Activated CD4-positive, alpha-beta T cell treated with anti-CD3 and anti-CD28 coated beads, Interleukin-2, Interleukin-4, amounts not matched to agents 100 ng/mL and 50 ng/mL, durations not matched to agents 16 hours and 8 hours (primary cell): ENCODE data around the gene PRODH2.

ENCODE experiments used
- DNase-seq: peaks from one replicate; pipeline ENCODE4 v3.0.0-alpha.2; 2020; ENCODE audit warnings: low spot score

Gene PRODH2, protein sequence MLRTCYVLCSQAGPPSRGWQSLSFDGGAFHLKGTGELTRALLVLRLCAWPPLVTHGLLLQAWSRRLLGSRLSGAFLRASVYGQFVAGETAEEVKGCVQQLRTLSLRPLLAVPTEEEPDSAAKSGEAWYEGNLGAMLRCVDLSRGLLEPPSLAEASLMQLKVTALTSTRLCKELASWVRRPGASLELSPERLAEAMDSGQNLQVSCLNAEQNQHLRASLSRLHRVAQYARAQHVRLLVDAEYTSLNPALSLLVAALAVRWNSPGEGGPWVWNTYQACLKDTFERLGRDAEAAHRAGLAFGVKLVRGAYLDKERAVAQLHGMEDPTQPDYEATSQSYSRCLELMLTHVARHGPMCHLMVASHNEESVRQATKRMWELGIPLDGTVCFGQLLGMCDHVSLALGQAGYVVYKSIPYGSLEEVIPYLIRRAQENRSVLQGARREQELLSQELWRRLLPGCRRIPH

DNA sequence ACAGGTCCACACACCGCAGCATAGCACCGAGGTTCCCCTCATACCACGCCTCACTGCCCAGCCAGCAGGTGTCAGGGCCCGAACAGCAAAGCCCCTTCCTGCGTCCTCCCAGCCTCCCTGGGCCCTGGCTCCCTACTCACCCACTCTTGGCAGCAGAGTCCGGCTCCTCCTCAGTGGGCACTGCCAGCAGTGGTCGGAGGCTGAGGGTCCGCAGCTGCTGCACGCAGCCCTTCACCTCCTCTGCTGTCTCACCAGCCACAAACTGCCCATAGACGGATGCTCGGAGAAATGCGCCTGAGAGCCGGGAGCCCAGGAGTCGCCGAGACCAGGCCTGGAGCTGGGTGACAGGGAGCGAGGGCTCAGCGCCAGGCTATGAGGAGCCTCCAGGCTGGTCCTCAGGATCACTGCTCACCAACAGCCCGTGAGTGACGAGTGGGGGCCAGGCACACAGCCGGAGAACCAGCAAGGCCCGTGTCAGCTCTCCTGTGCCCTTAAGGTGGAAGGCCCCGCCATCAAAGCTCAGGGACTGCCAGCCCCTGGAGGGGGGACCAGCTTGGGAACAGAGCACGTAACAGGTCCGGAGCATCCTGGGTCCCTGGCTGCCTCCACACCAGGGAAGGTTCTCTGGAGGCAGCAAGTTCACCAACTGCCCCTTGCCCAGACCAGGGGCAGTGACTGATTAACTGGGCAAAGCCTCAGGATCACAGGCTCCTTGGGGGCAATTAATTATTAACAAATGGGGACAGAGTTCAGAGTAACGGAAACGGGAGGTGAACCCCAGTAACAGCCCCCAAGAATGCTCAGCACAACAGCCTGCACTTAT is at the start of gene PRODH2:
Gene PRODH2 (minus strand): TSS at position 626 of the 823 bp plus-strand sequence. CDS start 40 bp downstream, at position 586.
- no peak for DNase-seq

DNA sequence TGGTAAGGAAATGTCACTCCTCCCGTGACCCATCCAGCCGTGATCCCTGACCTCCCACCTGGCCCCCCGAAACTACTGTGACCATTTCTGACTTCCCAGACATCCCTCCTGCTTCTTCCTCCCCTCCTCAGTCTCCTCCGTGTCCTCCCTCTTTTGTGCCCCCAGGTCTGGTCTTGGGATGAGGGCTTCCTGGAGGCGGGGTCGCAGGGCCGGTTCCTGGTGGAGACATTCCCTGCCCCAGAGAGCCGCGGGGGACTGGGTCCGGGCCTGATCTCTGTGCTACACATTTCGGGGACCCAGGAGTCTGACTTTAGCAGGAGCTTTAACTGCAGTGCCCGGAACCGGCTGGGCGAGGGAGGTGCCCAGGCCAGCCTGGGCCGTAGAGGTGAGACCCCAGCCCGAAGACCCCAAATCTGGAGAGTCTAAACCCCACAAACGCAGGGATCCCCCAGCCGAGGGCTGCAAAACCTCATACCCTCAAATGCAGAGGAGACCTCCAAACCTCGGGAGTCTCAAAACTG is 49.1 kb upstream of the PRODH2 start:
- no peak for DNase-seq

DNA sequence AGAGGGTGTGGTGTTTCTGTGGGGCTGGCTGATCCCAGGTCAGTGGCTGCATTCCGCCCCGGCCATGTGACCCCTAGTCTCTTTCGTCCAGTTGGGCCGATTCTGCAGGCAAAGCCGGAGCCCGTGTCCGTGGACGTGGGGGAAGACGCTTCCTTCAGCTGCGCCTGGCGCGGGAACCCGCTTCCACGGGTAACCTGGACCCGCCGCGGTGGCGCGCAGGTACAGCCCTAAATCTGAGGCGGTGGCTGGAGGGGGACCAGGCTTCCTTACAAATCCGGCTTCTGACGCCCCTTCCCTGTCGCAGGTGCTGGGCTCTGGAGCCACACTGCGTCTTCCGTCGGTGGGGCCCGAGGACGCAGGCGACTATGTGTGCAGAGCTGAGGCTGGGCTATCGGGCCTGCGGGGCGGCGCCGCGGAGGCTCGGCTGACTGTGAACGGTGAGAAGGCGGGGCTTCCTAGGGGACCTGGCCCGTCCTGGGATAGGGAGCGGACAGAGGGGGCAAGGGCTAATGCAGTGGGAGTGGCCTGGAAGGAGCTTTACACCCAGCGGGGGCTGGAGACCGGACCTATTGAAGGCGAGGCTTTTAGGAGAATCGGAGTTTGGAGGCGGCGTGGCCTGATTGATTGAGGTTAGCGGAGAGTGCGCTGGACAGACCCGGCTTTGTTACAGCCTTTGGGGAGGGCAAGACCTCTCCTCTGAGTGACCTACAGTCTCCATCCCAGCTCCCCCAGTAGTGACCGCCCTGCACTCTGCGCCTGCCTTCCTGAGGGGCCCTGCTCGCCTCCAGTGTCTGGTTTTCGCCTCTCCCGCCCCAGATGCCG is 48.4 kb upstream of the PRODH2 start:
- no peak for DNase-seq

DNA sequence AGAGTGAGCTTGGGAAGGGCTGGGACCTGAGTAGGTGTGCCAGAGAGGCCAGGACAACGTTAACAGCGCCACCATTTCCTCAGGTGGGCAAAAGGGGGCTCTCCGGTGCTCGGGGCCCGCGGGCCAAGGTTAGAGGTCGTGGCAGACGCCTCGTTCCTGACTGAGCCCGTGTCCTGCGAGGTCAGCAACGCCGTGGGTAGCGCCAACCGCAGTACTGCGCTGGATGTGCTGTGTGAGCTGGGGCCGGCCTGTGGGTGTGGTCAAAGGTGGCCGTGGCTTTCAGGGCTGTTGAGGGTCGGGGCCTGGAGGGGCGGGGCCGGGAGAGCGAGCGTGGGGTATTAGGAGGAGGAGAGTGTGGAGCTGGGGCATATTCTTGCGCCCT is 47.8 kb upstream of the PRODH2 start:
- no peak for DNase-seq

DNA sequence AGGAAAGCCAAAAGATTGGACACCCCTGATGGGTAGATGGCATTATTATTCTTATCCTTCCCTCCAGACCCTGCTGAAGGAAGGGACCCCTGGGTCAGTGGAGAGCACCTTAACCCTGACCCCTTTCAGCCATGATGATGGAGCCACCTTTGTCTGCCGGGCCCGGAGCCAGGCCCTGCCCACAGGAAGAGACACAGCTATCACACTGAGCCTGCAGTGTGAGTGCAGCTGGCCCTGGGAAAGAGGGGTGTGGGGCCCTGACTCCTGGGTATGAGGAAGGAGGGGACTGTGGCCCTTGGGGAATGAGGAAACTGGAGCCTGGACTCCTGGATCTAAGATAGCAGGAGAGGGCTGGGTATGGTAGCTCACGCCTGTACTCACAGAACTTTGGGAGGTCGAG is 46.8 kb upstream of the PRODH2 start:
- DNase-seq, result no peak

DNA sequence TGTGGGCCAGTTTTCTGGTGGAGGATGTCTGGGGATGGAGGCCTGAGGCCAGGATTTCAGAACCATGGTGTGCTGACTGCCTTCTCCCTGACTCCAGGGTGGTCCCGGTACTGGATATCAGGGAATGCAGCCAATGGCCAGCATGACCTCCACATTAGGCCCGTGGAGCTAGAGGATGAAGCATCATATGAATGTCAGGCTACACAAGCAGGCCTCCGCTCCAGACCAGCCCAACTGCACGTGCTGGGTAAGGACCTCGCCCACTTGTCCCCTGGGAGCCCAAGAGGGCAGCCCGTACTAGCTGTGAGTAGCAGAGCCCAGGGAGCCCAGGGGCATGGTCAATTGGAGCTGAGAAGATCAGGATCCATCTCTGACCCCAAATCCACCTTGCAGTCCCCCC is 45.7 kb upstream of the PRODH2 start:
- no peak for DNase-seq

DNA sequence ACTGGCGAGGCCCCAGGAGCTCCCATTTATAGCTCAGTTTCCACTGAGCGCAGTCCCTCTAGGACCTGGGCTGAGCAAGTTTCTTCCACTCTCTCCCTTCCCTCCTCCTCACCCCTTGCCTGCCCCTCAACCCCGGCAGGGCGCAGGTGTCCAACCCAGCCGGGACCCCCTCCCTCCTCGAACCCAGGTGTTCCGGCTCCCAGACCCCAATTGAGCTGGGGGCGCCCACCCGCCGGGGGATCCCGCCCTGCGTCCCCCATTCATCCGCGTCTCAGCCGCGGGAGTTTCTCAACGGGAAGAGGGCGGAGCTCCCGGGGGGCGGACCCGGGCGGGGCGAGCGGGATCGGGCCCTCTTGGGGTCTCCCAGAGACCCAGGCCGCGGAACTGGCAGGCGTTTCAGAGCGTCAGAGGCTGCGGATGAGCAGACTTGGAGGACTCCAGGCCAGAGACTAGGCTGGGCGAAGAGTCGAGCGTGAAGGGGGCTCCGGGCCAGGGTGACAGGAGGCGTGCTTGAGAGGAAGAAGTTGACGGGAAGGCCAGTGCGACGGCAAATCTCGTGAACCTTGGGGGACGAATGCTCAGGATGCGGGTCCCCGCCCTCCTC is 44.0 kb upstream of the PRODH2 start, which contains the start of gene KIRREL2:
Gene KIRREL2 (plus strand): TSS at position 366 of the 604 bp plus-strand sequence. CDS start 209 bp downstream, at position 575.
- no peak for DNase-seq

DNA sequence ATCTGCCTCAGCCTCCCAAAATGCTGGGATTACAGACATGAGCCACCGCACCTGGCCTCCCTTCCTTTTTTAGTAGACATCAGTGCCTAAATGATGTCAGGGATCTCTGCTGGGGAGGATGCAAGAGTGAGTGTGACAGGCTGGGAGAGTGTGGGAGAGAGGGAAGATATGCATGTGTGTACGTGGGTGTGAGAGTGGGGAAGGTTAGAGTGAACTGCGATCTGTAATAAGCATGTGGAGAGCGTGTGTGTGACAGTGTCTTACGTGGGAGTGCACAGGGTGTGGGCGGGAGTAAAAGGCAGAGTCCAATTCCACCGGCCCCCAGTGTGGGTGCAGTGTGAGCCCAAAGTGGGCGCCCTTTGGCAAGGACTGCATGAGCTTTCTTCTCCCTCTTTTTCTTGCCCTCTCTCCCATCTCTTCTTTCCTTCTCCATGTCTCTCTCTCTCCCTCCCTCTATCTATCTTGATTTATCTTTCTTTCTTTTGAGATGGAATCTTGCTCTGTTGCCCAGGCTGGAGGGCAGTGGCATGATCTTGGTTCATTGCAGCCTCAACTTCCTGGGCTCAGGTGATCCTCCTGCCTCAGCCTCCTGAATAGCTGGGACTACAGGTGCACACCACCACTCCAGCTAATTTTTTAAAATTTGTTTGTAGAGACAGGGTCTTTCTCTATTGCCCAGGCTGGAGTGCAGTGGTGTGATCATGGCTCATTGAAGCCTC is 40.6 kb upstream of the PRODH2 start:
- DNase-seq, result no peak

DNA sequence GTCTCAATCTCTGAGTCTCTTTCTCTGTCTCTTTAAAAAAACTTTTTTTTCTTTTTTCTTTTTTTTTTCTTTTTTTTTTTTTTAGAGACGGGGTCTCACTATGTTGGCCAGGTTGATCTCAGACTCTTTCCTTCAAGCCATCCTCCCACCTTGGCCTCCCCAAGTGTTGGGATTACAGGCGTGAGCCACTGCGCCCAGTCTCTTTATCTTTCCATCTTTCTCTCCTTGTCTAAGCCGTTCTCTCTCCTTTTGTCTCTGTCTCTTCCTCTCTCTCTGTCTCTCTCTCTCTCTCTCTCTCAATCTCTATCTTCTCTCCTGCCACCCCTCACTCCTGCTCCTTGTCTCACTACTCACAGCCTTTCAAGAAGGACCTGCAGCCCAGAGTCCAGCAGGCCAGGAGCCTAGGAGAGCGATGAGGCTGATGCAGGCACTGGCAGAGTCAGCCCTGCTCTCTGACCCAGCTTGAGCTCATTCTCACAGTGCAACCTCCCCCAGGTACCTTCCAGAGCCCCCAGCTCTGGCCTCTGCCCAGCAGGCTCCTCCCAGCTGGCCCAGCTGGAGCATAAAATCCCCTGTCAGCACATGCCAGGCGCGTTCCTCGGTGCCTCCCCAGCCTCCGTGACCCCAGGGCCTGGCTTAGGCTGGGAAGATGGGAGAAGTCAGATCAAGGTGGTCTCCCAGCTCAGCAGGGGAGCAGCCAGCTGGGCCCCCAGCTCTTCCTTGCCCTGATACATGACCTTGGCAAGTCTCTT is 39.6 kb upstream of the PRODH2 start, which contains the start of gene NPHS1:
Gene NPHS1 (minus strand): TSS at position 476 of the 752 bp plus-strand sequence. CDS start 667 bp downstream, outside the sequence.
- no peak for DNase-seq

DNA sequence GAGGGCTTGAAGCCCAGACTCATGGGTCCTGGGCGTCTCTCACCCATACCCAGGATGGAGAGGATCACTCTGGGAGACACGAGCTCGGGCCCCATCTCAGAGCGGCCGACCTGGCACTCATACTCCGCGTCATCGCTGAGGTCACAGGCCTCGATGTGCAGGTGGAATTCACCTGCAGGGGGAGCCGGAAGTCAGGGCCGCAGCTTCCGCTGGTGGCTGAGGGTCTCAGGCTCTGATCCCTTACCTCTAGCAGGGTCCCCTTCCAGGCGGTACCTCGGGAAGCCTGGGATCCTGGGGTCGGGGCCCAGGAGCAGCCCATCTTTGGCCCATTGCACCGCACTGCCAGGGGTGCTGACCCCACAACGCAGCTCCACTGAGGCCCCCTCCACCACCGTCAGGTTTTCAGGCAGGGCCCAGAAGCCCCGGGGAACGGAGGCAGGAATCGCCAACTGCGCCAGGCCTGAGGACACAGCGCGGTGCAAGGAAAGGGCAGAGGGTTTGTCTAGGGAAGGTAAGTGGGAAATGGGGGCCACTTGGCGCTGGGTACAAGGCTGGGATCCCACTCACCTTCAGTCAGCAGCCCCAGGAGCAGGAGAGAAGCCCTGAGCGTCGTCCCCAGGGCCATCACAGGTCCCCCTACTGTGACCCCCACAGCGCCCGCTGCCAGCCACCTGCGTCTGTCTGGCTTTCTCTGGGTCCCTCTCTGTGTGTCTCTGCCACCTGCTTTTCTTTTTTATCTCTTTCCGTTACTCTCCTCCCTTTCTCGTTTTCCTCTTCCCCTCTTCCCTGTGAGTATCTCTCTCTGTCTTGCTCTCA is 38.8 kb upstream of the PRODH2 start:
- no peak for DNase-seq

DNA sequence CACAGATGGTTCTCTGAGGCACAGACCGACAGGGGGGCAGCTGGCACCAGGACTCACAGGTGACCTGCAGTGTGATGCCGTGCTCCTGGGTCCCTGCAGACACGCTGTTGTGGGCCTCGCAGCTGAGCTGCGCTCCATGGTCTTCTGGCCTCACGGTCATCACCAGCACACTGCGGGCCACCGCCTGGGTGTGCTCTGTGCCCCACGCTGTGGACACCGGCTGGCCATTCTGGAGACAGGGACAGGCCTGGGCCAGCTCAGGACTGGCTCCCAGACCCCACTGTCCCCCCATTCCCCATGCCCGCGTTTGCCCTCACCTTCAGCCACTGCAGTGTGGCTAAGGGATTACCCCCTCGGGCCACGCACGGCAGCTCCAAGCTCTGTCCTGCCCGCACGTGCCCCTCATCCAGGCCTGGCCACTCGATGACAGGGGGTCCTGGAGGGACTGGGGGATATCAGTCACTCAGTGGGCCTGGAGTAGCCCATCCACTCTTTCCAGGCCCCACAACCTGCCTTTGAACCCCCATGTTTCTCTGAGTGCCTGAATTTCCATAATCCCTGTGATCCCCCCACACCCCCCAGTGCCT is 36.4 kb upstream of the PRODH2 start:
- DNase-seq, result no peak

DNA sequence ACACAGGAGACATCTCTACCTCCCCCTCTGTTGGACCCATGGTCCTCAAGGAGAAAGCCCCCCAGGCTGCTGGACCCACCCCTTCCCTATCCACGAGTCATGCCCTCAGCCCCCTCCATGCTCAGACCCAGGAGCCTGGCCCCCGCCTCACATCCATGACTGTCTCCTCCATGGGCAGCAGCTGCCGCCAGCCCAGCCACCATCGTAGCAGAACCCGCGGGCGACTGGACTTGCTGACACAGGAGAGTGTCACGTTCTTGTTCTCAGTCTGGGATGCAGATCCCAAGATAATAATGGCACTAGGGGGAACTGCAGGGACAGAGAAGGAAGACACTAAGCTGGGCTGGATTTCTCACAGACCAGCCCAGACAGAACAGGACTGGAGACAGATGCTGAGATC is 35.8 kb upstream of the PRODH2 start:
- no peak for DNase-seq

DNA sequence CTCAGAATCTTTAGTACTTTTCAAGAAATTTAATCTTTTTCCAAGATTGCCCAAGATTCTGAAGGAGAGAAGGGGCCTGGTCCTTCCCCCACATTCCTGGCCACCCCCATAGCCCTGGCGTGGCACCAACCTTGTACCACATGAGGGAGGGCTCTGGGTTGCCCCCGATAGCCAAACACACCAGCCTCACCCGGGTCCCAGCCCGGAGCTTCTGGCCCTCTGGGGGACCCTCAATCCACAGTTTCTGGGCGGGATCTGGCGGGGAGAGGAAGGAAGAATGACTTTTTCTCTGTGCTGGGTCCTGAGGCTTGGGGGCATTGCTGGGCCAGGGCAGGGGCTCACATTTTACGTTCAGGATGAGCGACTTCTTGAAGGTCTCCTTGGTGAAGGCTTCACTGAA is 35.3 kb upstream of the PRODH2 start:
- DNase-seq, result no peak

DNA sequence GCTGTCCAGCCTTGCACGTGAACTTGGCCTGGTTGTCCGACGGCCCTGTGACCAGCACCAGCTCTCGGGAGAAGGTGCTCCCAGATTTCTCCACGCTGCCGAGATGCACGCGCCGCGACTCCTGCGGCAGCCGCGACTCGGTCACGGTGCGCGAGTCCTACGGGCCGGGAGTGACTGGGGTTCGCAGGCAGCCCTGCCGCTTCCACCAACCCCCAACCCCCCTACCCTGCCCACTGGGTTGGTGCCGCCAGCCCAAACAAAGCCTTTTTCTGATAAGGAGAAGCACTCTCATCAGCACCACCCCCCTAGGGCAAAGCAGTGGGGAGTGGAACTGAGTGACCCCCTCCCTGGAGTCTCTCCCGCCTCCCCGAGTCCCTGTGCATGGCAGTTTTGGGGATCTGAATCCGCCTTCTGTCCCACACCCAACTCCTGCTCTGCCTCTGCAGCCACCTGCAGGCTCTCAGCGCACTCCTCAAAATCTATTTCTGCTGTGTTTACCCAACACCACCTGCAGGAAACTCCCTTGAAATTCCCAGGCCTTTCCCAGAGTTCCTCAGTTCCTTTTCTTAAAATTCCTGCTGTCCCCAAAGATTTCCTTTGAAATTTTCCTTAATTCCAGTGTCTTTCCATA is 33.5 kb upstream of the PRODH2 start:
- DNase-seq, result no peak

DNA sequence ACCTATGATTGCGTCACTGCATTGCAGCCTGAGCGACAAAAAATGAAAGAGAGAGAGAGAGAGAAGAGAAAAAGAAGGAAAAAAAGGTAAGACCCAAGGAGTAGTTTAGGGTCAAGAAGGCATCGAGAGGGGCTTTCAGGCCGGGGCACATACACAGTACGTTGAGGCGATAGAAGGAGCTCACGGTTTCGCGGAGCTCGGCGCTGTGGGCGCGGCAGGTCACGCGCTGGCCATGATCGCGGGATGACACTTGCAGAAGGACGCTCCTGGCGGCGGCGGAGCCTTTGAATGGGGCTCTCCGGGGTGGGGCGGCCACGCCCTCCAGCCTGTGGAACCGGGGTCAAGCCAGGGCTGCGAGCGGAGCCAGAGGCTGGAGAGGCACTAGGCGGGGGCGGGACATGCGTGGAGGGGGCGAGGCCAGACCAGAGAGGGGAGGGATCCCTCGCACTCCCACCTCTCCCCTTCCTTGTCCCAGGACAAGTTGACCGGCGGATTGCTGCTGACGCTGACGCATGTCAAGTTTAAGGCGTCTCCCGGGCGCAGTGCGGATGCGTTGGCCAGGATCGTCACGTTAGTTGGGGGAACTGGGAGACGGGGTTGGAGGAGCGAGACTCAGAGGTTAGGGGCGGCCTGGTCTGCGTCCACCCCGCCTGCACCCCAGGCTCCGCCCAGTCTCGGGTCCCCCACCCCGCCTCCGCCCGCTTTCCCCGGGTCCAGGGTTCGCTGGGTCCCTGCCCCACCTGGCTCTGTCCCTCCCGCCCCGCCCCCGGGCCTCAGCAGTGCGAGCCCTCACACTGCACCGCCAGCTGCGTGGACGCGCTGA is 32.8 kb upstream of the PRODH2 start:
- DNase-seq, result no peak

DNA sequence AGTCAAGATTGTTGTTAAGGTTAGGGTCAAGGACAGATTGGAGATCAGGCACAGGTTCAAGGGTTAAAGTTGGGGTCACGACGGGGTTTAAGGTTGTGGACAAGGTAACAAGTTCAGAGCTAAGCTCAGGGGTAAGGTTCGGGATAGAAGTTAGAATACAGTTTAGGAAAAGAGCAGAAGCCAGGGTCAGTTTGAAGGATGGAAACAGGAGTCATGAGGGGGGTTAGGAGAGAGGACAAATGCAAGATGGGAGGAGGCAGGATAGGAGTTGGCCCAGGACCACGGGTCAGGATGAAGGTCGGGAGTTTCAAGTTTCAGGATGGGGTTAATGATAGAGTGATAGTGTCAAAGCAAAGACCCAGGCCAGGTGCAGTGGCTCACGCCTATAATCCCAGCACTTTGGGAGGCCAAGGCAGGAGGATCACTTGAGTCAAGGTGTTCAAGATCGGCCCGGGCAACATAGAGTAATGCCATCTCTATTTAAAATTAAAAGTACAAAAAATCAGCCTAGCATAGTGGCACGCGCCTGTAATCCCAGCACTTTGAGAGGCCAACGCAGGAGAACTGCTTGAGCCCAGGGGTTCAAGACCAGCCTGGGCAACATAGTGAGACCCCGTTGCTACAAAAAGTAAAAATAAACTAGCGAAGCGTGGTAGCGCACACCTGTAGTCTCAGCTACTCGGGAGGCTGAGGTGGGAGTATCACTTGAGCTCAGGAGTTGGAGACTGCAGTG is 32.0 kb upstream of the PRODH2 start:
- DNase-seq, result no peak
